HepG2 (cell line): ENCODE data around the gene SMNDC1. TPM values are rescaled to one million over a fixed set of nuclear protein-coding genes. Genes with fewer than 3 reads are reported as not detected.

Experiments used
- FOXO1 ChIP-seq: sonication (generic); formaldehyde crosslinking; IDR thresholded peaks from 2 replicates; pipeline ENCODE4 v1.4.0; 2020; ENCODE audit warnings: missing genetic modification reagents
- HNF4G ChIP-seq, 2 experiments: sonication (generic) in 1 of 2; formaldehyde crosslinking in 1 of 2; IDR thresholded peaks; 2 replicates each; pipeline versions ENCODE4 v1.4.0 to v1.6.1; 2011 to 2020; ENCODE audit warnings: borderline replicate concordance in 2 of 2, low read depth in 2 of 2, mild to moderate bottlenecking in 2 of 2, low read length in 1 of 2, missing genetic modification reagents in 1 of 2, moderate library complexity in 1 of 2
- PPARG ChIP-seq: conservative IDR thresholded peaks from 2 replicates; pipeline ENCODE4 v1.6.1; 2016; ENCODE audit warnings: missing biosample characterization, missing genetic modification reagents
- SAFB2 ChIP-seq: sonication (generic); formaldehyde crosslinking; IDR thresholded peaks from 2 replicates; pipeline ENCODE4 v1.5.1; 2020; ENCODE audit warnings: missing genetic modification reagents, low read depth, mild to moderate bottlenecking, borderline replicate concordance
- SAP130 ChIP-seq: IDR thresholded peaks from 2 replicates; pipeline ENCODE4 v1.6.1; 2016; ENCODE audit warnings: low read depth
- THAP11 ChIP-seq: IDR thresholded peaks from 2 replicates; pipeline ENCODE4 v1.6.1; 2016; ENCODE audit warnings: missing biosample characterization, missing genetic modification reagents
- ZNF282 ChIP-seq: fragments of 450-650 bp; IDR thresholded peaks from 2 replicates; pipeline ENCODE4 v1.6.1; 2018; ENCODE audit not compliant: partially characterized antibody
- ZNF337 ChIP-seq: sonication (generic); formaldehyde crosslinking; IDR thresholded peaks from 2 replicates; pipeline ENCODE4 v1.5.1; 2020; ENCODE audit warnings: missing genetic modification reagents, low read depth, mild to moderate bottlenecking, borderline replicate concordance
- ZNF562 ChIP-seq: sonication (generic); formaldehyde crosslinking; IDR thresholded peaks from 2 replicates; pipeline ENCODE4 v1.8.0; 2022; ENCODE audit warnings: missing genetic modification reagents, borderline replicate concordance
- polyA plus RNA-seq, 8 experiments: library from polyadenylated mRNA; depleted of rRNA in 3 of 8; stranded (reverse) in 7 of 8; unstranded in 1 of 8; fragments of >200 nt; fragmentation: Illumina TruSeq in 4 of 8; extraction: Trizol in 4 of 8; gene quantifications; 2 replicates each; pipeline versions ENCODE4 v1.2.1 to v1.2.3, GENCODE V29; 2011 to 2016; ENCODE audit warnings: low read depth in 4 of 8, missing spikeins in 1 of 8, mixed read lengths in 1 of 8; ENCODE audit not compliant: insufficient read depth in 1 of 8
- total RNA-seq, 5 experiments: library from RNA; depleted of rRNA; stranded (reverse); fragments of >200 nt; fragmentation: Illumina TruSeq; extraction: Trizol; gene quantifications; 2 replicates each; pipeline ENCODE4 v1.2.3, GENCODE V29; 2016; ENCODE audit warnings: low read depth in 1 of 5
- TF ChIP-seq, protein P1 (sequence below): sonication (generic); formaldehyde crosslinking; IDR thresholded peaks from 2 replicates; pipeline ENCODE4 v1.4.0; 2020; ENCODE audit warnings: mild to moderate bottlenecking, missing genetic modification reagents
- TF ChIP-seq, protein P2 (sequence below): sonication (generic); formaldehyde crosslinking; IDR thresholded peaks from 2 replicates; pipeline ENCODE4 v1.4.0; 2020; ENCODE audit warnings: missing genetic modification reagents
- TF ChIP-seq, protein P3 (sequence below): sonication (generic); formaldehyde crosslinking; IDR thresholded peaks from 2 replicates; pipeline ENCODE4 v1.5.0; 2020; ENCODE audit warnings: missing genetic modification reagents, mild to moderate bottlenecking, borderline replicate concordance
- TF ChIP-seq, protein P4 (sequence below): IDR thresholded peaks from 2 replicates; pipeline ENCODE4 v1.6.1; 2016
- TF ChIP-seq, protein P5 (sequence below): sonication (generic); formaldehyde crosslinking; conservative IDR thresholded peaks from 2 replicates; pipeline ENCODE4 v1.4.0; 2020; ENCODE audit warnings: mild to moderate bottlenecking, missing genetic modification reagents, moderate library complexity
- TF ChIP-seq, protein P6 (sequence below): sonication (generic); formaldehyde crosslinking; conservative IDR thresholded peaks from 2 replicates; pipeline ENCODE4 v1.8.1; 2023; ENCODE audit warnings: missing genetic modification reagents

The SMNDC1 gene
- total and polyA plus RNA-seq, 2 of the 13 experiments (the other 11 are each of a cell fraction or from before 2014, with no cell fraction given), result 7.8 to 8.9 TPM

DNA sequence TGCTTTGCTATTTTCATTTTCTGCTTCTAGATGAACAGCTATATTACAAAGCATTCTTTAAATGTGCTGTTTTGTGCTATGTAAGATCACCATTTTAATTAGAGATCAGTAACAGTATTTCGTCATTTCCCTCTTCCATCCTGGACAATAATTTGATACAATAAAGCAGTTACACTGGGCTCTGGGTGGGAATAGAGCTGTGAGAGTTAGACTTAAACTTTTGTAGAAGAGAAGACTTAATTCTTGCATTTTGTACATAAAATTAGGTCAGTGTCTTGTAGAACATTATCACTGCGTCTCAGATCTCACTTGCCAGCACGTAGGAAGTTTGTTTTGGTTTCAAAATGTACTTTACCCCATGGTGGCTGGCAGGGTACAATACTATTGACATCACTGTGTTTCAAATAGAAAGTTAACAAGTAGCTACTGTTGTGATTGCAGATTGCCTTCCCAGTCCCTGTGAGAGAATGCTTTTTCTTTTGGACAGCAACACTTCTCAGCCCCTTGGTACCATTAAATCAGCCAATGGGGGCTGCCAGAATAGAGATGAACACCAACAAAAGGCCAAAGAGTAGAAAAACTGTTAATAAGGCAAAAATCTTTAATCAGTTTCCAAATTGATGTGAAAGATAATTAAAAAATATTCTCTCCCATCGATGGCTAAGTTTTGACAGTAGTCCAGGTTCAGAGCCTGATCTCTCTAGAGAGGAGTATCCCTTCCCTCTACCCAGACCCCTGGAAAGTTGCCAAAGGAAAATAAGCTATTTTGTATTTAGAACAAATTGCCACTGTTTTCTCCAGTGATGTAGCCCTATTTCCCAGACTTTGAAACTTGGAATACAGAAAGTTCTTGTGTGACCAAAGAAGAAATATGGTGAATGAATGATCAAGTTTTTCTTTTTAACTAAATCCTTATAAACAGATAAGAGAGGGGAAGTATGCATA, 35.1 kb downstream of the SMNDC1 start (continued):
- TF ChIP-seq, protein P1, sequence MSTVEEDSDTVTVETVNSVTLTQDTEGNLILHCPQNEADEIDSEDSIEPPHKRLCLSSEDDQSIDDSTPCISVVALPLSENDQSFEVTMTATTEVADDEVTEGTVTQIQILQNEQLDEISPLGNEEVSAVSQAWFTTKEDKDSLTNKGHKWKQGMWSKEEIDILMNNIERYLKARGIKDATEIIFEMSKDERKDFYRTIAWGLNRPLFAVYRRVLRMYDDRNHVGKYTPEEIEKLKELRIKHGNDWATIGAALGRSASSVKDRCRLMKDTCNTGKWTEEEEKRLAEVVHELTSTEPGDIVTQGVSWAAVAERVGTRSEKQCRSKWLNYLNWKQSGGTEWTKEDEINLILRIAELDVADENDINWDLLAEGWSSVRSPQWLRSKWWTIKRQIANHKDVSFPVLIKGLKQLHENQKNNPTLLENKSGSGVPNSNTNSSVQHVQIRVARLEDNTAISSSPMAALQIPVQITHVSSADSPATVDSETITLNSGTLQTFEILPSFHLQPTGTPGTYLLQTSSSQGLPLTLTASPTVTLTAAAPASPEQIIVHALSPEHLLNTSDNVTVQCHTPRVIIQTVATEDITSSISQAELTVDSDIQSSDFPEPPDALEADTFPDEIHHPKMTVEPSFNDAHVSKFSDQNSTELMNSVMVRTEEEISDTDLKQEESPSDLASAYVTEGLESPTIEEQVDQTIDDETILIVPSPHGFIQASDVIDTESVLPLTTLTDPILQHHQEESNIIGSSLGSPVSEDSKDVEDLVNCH (CRISPR knock-in tag), result no peak
- TF ChIP-seq THAP11 (CRISPR knock-in tag) (0 out of 2 replicates have a peak, but pooled peaks have one; percentile 26), ZNF282 (no peak), PPARG (CRISPR knock-in tag) (no peak), ZNF562 (no peak), SAP130 (peak; percentile 68), HNF4G (IDR thresholded peaks at IDR 0.05; ENCODE audit: borderline replicate concordance, low read depth, low read length) (peak; percentile 70; the same call in 1 of the 2 replicates), HNF4G (CRISPR knock-in tag; IDR thresholded peaks at IDR 0.05; ENCODE audit: borderline replicate concordance, low read depth) (no peak), ZNF337 (CRISPR knock-in tag) (no peak), SAFB2 (CRISPR knock-in tag) (no peak), FOXO1 (CRISPR knock-in tag) (peak; percentile 50; the same call in 1 of the 2 replicates)
- TF ChIP-seq, protein P2, sequence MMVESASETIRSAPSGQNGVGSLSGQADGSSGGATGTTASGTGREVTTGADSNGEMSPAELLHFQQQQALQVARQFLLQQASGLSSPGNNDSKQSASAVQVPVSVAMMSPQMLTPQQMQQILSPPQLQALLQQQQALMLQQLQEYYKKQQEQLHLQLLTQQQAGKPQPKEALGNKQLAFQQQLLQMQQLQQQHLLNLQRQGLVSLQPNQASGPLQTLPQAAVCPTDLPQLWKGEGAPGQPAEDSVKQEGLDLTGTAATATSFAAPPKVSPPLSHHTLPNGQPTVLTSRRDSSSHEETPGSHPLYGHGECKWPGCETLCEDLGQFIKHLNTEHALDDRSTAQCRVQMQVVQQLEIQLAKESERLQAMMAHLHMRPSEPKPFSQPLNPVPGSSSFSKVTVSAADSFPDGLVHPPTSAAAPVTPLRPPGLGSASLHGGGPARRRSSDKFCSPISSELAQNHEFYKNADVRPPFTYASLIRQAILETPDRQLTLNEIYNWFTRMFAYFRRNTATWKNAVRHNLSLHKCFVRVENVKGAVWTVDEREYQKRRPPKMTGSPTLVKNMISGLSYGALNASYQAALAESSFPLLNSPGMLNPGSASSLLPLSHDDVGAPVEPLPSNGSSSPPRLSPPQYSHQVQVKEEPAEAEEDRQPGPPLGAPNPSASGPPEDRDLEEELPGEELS, result peak; percentile 43; the same call in 1 of the 2 replicates
- TF ChIP-seq, protein P3, sequence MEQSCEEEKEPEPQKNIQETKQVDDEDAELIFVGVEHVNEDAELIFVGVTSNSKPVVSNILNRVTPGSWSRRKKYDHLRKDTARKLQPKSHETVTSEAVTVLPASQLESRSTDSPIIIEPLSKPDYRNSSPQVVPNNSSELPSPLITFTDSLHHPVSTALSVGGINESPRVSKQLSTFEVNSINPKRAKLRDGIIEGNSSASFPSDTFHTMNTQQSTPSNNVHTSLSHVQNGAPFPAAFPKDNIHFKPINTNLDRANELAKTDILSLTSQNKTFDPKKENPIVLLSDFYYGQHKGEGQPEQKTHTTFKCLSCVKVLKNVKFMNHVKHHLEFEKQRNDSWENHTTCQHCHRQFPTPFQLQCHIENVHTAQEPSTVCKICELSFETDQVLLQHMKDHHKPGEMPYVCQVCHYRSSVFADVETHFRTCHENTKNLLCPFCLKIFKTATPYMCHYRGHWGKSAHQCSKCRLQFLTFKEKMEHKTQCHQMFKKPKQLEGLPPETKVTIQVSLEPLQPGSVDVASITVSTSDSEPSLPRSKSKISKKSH (CRISPR knock-in tag), result no peak
- TF ChIP-seq, protein P4, sequence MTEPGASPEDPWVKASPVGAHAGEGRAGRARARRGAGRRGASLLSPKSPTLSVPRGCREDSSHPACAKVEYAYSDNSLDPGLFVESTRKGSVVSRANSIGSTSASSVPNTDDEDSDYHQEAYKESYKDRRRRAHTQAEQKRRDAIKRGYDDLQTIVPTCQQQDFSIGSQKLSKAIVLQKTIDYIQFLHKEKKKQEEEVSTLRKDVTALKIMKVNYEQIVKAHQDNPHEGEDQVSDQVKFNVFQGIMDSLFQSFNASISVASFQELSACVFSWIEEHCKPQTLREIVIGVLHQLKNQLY, result no peak
- TF ChIP-seq, protein P5, sequence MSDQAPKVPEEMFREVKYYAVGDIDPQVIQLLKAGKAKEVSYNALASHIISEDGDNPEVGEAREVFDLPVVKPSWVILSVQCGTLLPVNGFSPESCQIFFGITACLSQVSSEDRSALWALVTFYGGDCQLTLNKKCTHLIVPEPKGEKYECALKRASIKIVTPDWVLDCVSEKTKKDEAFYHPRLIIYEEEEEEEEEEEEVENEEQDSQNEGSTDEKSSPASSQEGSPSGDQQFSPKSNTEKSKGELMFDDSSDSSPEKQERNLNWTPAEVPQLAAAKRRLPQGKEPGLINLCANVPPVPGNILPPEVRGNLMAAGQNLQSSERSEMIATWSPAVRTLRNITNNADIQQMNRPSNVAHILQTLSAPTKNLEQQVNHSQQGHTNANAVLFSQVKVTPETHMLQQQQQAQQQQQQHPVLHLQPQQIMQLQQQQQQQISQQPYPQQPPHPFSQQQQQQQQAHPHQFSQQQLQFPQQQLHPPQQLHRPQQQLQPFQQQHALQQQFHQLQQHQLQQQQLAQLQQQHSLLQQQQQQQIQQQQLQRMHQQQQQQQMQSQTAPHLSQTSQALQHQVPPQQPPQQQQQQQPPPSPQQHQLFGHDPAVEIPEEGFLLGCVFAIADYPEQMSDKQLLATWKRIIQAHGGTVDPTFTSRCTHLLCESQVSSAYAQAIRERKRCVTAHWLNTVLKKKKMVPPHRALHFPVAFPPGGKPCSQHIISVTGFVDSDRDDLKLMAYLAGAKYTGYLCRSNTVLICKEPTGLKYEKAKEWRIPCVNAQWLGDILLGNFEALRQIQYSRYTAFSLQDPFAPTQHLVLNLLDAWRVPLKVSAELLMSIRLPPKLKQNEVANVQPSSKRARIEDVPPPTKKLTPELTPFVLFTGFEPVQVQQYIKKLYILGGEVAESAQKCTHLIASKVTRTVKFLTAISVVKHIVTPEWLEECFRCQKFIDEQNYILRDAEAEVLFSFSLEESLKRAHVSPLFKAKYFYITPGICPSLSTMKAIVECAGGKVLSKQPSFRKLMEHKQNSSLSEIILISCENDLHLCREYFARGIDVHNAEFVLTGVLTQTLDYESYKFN (CRISPR knock-in tag), result peak; percentile 69
- TF ChIP-seq, protein P6, sequence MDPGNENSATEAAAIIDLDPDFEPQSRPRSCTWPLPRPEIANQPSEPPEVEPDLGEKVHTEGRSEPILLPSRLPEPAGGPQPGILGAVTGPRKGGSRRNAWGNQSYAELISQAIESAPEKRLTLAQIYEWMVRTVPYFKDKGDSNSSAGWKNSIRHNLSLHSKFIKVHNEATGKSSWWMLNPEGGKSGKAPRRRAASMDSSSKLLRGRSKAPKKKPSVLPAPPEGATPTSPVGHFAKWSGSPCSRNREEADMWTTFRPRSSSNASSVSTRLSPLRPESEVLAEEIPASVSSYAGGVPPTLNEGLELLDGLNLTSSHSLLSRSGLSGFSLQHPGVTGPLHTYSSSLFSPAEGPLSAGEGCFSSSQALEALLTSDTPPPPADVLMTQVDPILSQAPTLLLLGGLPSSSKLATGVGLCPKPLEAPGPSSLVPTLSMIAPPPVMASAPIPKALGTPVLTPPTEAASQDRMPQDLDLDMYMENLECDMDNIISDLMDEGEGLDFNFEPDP (CRISPR knock-in tag), result no peak
